Esophagus muscularis mucosa (tissue), 4 donors: ENCODE data around the gene JAKMIP1. TPM values are rescaled to one million over a fixed set of nuclear protein-coding genes. Genes with fewer than 3 reads are reported as not detected.

Experiments used
- DNase-seq: peaks from one replicate; pipeline ENCODE4 v3.0.0-alpha.2; 2017; ENCODE audit errors: extremely low spot score
- H3K27ac ChIP-seq, 4 donors: fragments of 200-600 bp; sonication (generic); replicated peaks in 1 of 4; 1 replicate in 3 of 4; 2 replicates in 1 of 4; pipeline ENCODE4 v1.5.1; 2016 to 2019; ENCODE audit warnings: mild to moderate bottlenecking in 1 of 4
- H3K27me3 ChIP-seq, 4 donors: fragments of 200-600 bp; sonication (generic); one replicate each; pipeline versions ENCODE4 v1.5.1 to v1.6.0; 2016 to 2019
- H3K36me3 ChIP-seq, 4 donors: fragments of 200-600 bp; sonication (generic); one replicate each; pipeline ENCODE4 v1.5.1; 2016 to 2019
- H3K4me1 ChIP-seq, 4 donors: fragments of 200-600 bp; sonication (generic); one replicate each; pipeline ENCODE4 v1.5.1; 2016 to 2019
- H3K4me3 ChIP-seq, 4 donors: fragments of 200-600 bp; sonication (generic); 1 replicate in 2 of 4; 2 replicates in 2 of 4; pipeline ENCODE4 v1.5.1; 2016 to 2019; ENCODE audit warnings: mild to moderate bottlenecking in 4 of 4, moderate library complexity in 1 of 4
- H3K9me3 ChIP-seq, 4 donors: fragments of 200-600 bp; sonication (generic); 1 replicate in 3 of 4; 2 replicates in 1 of 4; pipeline ENCODE4 v1.5.1; 2016 to 2019
- CTCF ChIP-seq, 3 experiments: fragments of 200-600 bp in 2 of 3; fragments of 450-650 bp in 1 of 3; sonication (generic) in 2 of 3; IDR thresholded peaks; one replicate each; pipeline ENCODE4 v1.5.1; 2017 to 2019; ENCODE audit warnings: antibody characterized with exemption in 3 of 3, mild to moderate bottlenecking in 2 of 3, moderate library complexity in 1 of 3
- EP300 ChIP-seq: sonication (generic); formaldehyde crosslinking; IDR thresholded peaks from one replicate; pipeline ENCODE4 v1.6.1; 2017; ENCODE audit warnings: antibody characterized with exemption
- POLR2A ChIP-seq: fragments of 450-650 bp; IDR thresholded peaks from one replicate; pipeline ENCODE4 v1.6.1; 2017; ENCODE audit warnings: antibody characterized with exemption, moderate library complexity, mild to moderate bottlenecking, low read depth
- POLR2AphosphoS5 ChIP-seq, 2 donors: sonication (generic); formaldehyde crosslinking; IDR thresholded peaks; one replicate each; pipeline ENCODE4 v1.6.1; 2017; ENCODE audit warnings: antibody characterized with exemption in 2 of 2
- WGBS: methylation state at CpG from one replicate; pipeline ENCODE4 v1.1.5; 2018; 5-methylcytosine and 5-hydroxymethylcytosine counted together
- intact Hi-C: fragments of 100-400 bp; cut with DNase I; formaldehyde crosslinking; loops from one replicate; pipeline ENCODE4 v1.15.1; 2023
- total RNA-seq, 4 donors: library from RNA; depleted of rRNA; stranded (reverse); fragments of >200 nt; gene quantifications; one replicate each; pipeline versions ENCODE4 v1.1.0 to v1.2.1, GENCODE V29; 2016

The JAKMIP1 gene
- total RNA-seq, 4 donors from 2014 or later: 0.57 to 2.8 (median 0.91) TPM

GRCh38 chr4:6242271-6243029 lies 42.1 kb upstream of the JAKMIP1 start:
- WGBS: 76% methylated on average over 8 of the region's 12 CpGs
- Histone ChIP-seq H3K27me3 (peaks cover 0 to 65% (median 9%) of the 10 kb centered on the region in 4 donors), H3K27ac (no peak overlapping the region), H3K36me3 (no peaks in the 10 kb centered on the region), H3K9me3 (peaks cover 0 to 17% (median 11%) of the 10 kb centered on the region in 4 donors), H3K4me1 (peaks cover 5 to 10% (median 8%) of the 10 kb centered on the region in 4 donors), H3K4me3 (no peak overlapping the region)
- intact Hi-C loops: no loop called here
- TF ChIP-seq POLR2A (no peak), CTCF (IDR thresholded peaks at IDR 0.05) (no peak), EP300 (no peak), POLR2AphosphoS5 (IDR thresholded peaks at IDR 0.05) (no peak)
- no peak for DNase-seq

- peaks cover 0 to 17% (median 11%) of the 10 kb centered on the region in 4 donors for H3K9me3 ChIP-seq
- 86% methylated on average over 16 of the region's 16 CpGs for WGBS
- no peak for DNase-seq
- H3K36me3 ChIP-seq: no peaks in the 10 kb centered on the region
- intact Hi-C loops: no loop called here
- H3K27me3 ChIP-seq: peaks cover 0 to 59% (median 9%) of the 10 kb centered on the region in 4 donors
- TF ChIP-seq POLR2A (no peak), CTCF (IDR thresholded peaks at IDR 0.05) (no peak), EP300 (no peak), POLR2AphosphoS5 (IDR thresholded peaks at IDR 0.05) (no peak)
- H3K27ac ChIP-seq: no peak overlapping the region
- H3K4me1 ChIP-seq: peaks cover 5 to 10% (median 8%) of the 10 kb centered on the region in 4 donors
- H3K4me3 ChIP-seq: no peak overlapping the region
Observed at GRCh38 chr4:6241062-6241845, 40.9 kb upstream of the JAKMIP1 start.

- Histone ChIP-seq H3K27me3 (peaks cover 0 to 51% (median under 1%) of the 10 kb centered on the region in 4 donors), H3K9me3 (peaks cover 0 to 11% (median 8%) of the 10 kb centered on the region in 4 donors), H3K27ac (no peak overlapping the region), H3K36me3 (no peaks in the 10 kb centered on the region), H3K4me3 (no peak overlapping the region), H3K4me1 (no peaks in the 10 kb centered on the region)
- DNase-seq: no peak
- intact Hi-C loops: no loop called here
- 81% methylated on average over 8 of the region's 11 CpGs for WGBS
- TF ChIP-seq POLR2AphosphoS5 (IDR thresholded peaks at IDR 0.05) (no peak), CTCF (IDR thresholded peaks at IDR 0.05) (no peak), POLR2A (no peak), EP300 (no peak)
Observed at GRCh38 chr4:6239968-6240367, 39.6 kb upstream of the JAKMIP1 start.

GRCh38 chr4:6239486-6239885 lies 39.1 kb upstream of the JAKMIP1 start:
- Histone ChIP-seq H3K4me3 (no peak overlapping the region), H3K27me3 (peaks cover 0 to 46% (median 0%) of the 10 kb centered on the region in 4 donors), H3K9me3 (peaks cover 0 to 9% (median 4%) of the 10 kb centered on the region in 4 donors), H3K4me1 (no peaks in the 10 kb centered on the region), H3K36me3 (no peaks in the 10 kb centered on the region), H3K27ac (no peak overlapping the region)
- no peak for TF ChIP-seq POLR2AphosphoS5 (IDR thresholded peaks at IDR 0.05)
- no peak for TF ChIP-seq EP300
- no peak for TF ChIP-seq POLR2A
- intact Hi-C loops: no loop called here
- DNase-seq: no peak
- WGBS: 79% methylated on average over 3 of the region's 8 CpGs

- no peak overlapping the region for H3K27ac ChIP-seq
- no peaks in the 10 kb centered on the region for H3K9me3 ChIP-seq
- intact Hi-C loops: no loop called here
- H3K36me3 ChIP-seq: no peaks in the 10 kb centered on the region
- TF ChIP-seq EP300 (no peak), POLR2AphosphoS5 (IDR thresholded peaks at IDR 0.05) (no peak), CTCF (IDR thresholded peaks at IDR 0.05) (no peak), POLR2A (no peak)
- no peak overlapping the region for H3K4me3 ChIP-seq
- DNase-seq: no peak
- H3K27me3 ChIP-seq: peaks cover 0 to 36% (median 0%) of the 10 kb centered on the region in 4 donors
- WGBS: 76% methylated on average over 11 of the region's 12 CpGs
- no peaks in the 10 kb centered on the region for H3K4me1 ChIP-seq
Observed at GRCh38 chr4:6236816-6237390, 36.6 kb upstream of the JAKMIP1 start.
